ENCODE measurements around the gene SLC43A3.

The SLC43A3 gene

GRCh38 chr11:57426929-57427726, at the start of gene SLC43A3:
Gene SLC43A3 (minus strand): TSS chr11:57427121. CDS start chr11:57426172, 949 bp downstream.
- no peak for TF ChIP-seq CTCF (IDR thresholded peaks at IDR 0.05; ENCODE audit: insufficient read depth, missing control alignments)
- no peak for DNase-seq (ENCODE audit: insufficient read length, low spot score)
- FAIRE-seq = no peak

DNA sequence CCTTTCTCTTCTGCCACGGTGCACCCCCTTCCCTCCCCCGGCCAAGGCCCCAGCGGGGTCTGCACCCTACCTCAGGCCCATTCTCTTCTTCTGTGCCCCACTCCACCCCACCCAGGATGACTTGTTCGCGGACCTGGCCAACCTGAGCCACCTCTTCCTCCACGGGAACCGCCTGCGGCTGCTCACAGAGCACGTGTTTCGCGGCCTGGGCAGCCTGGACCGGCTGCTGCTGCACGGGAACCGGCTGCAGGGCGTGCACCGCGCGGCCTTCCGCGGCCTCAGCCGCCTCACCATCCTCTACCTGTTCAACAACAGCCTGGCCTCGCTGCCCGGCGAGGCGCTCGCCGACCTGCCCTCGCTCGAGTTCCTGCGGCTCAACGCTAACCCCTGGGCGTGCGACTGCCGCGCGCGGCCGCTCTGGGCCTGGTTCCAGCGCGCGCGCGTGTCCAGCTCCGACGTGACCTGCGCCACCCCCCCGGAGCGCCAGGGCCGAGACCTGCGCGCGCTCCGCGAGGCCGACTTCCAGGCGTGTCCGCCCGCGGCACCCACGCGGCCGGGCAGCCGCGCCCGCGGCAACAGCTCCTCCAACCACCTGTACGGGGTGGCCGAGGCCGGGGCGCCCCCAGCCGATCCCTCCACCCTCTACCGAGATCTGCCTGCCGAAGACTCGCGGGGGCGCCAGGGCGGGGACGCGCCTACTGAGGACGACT, 49.3 kb upstream of the SLC43A3 start:
- FAIRE-seq = no peak
- TF ChIP-seq CTCF (IDR thresholded peaks at IDR 0.05; ENCODE audit: insufficient read depth, missing control alignments) = no peak
- no peak for DNase-seq (ENCODE audit: insufficient read length, low spot score)

DNA sequence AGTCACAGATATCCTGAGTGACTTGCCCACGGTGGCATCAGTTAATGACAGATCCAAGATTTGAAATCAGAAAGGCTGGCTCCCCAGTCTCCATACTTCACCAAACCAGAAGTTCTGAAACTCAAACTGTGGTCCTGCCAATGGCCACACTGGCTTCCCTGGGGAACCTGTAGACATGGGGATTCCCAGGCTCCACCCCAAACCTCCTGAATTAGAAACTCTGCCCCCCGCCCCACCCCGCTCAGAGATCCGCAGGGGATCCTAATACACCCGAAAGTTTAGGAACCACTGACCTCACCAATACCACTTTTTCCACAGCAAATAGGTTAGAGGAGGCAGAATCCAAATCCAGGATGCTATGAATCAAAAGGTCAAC, 48.7 kb upstream of the SLC43A3 start:
- DNase-seq (ENCODE audit: insufficient read length, low spot score) (no peak), FAIRE-seq (no peak)
- no peak for TF ChIP-seq CTCF (IDR thresholded peaks at IDR 0.05; ENCODE audit: insufficient read depth, missing control alignments)

DNA sequence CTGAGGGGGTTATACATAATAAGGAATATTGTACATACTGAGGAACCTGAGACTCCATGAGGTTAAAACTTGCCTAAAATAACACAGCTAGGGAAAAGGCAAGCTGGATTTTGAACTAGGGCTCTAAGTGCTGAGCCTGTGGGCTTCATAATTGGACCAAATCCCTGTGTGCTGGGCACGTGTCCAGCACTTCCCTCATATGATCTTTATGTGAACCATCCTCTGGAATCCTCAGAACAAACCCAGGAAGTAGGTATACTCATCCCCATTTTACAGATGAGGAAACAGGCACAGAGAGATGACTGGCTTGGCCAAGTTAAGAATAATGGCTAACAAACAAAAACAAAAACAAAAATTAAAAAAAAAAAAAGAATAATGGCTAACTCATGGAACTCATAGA, 48.3 kb upstream of the SLC43A3 start:
- TF ChIP-seq CTCF (IDR thresholded peaks at IDR 0.05; ENCODE audit: insufficient read depth, missing control alignments) = no peak
- no peak for FAIRE-seq
- DNase-seq (ENCODE audit: insufficient read length, low spot score) = no peak

- FAIRE-seq (no peak), DNase-seq (ENCODE audit: insufficient read length, low spot score) (no peak)
- no peak for TF ChIP-seq CTCF (IDR thresholded peaks at IDR 0.05; ENCODE audit: insufficient read depth, missing control alignments)
Observed at GRCh38 chr11:57474803-57475115, 47.8 kb upstream of the SLC43A3 start.

GRCh38 chr11:57474017-57474802, 47.3 kb upstream of the SLC43A3 start:
- FAIRE-seq = no peak

More at GRCh38 chr11:57474017-57474802, 47.3 kb upstream of the SLC43A3 start:
- TF ChIP-seq CTCF (IDR thresholded peaks at IDR 0.05; ENCODE audit: insufficient read depth, missing control alignments) = no peak
- DNase-seq (ENCODE audit: insufficient read length, low spot score) = no peak
